Ascending aorta (tissue), 2 donors: Measurements from ENCODE around the gene MINDY1. TPM values are rescaled to one million over a fixed set of nuclear protein-coding genes. Genes with fewer than 3 reads are reported as not detected.
A peak's percentile ranks its signal among the peaks of the same experiment; 100 is the strongest.

Source experiments
- DNase-seq, 2 donors: peaks; one replicate each; pipeline ENCODE4 v3.0.0-alpha.2; 2019; ENCODE audit warnings: low spot score in 2 of 2
- H3K27ac ChIP-seq, 2 donors: fragments of 200-600 bp; sonication (generic); one replicate each; pipeline ENCODE4 v1.5.1; 2016 to 2017; ENCODE audit warnings: mild to moderate bottlenecking in 1 of 2
- H3K27me3 ChIP-seq: fragments of 200-600 bp; sonication (generic); one replicate; pipeline ENCODE4 v1.5.1; 2017
- H3K36me3 ChIP-seq, 2 donors: fragments of 200-600 bp; sonication (generic); one replicate each; pipeline ENCODE4 v1.5.1; 2016
- H3K4me1 ChIP-seq, 2 donors: fragments of 200-600 bp; sonication (generic); one replicate each; pipeline ENCODE4 v1.5.1; 2016 to 2017; ENCODE audit warnings: mild to moderate bottlenecking in 1 of 2
- H3K4me3 ChIP-seq, 2 donors: fragments of 200-600 bp; sonication (generic); one replicate each; pipeline ENCODE4 v1.5.1; 2016 to 2017; ENCODE audit warnings: mild to moderate bottlenecking in 1 of 2
- H3K9me3 ChIP-seq, 2 donors: fragments of 200-600 bp; sonication (generic); one replicate each; pipeline ENCODE4 v1.5.1; 2016
- CTCF ChIP-seq, 3 experiments: fragments of 200-600 bp in 2 of 3; fragments of 450-650 bp in 1 of 3; sonication (generic) in 2 of 3; IDR thresholded peaks; one replicate each; pipeline ENCODE4 v1.5.1; 2016 to 2019; ENCODE audit warnings: antibody characterized with exemption in 3 of 3, mild to moderate bottlenecking in 1 of 3, moderate library complexity in 1 of 3
- intact Hi-C: fragments of 100-400 bp; cut with DNase I; formaldehyde crosslinking; loops from one replicate; pipeline ENCODE4 v1.15.1; 2023
- total RNA-seq: library from RNA; depleted of rRNA; stranded (reverse); fragments of >200 nt; gene quantifications from one replicate; pipeline ENCODE4 v1.1.0, GENCODE V29; 2016

MINDY1 gene
- total RNA-seq, 1 donor from 2014 or later: 9.7 TPM

GRCh38 chr1:150995896-150996295, 10.8 kb downstream of the MINDY1 start:
- no peaks in the 10 kb centered on the region for H3K9me3 ChIP-seq
- no peaks in the 10 kb centered on the region for H3K27me3 ChIP-seq
- H3K36me3 ChIP-seq: peaks cover 33% of the 10 kb centered on the region in 2 donors
- H3K4me1 ChIP-seq: no peaks in the 10 kb centered on the region
- DNase-seq: no peak
- H3K27ac ChIP-seq: peak overlapping the region in 1 of 2 donors; percentile 3
- intact Hi-C loops: loop anchor here (2.0 kb wide), 1 partner anchor 17 kb away; no protein-coding TSS in a partner anchor
- no peak overlapping the region for H3K4me3 ChIP-seq
- peak; percentile 77 to 81 (median 80) for TF ChIP-seq CTCF (IDR thresholded peaks at IDR 0.05)

DNA sequence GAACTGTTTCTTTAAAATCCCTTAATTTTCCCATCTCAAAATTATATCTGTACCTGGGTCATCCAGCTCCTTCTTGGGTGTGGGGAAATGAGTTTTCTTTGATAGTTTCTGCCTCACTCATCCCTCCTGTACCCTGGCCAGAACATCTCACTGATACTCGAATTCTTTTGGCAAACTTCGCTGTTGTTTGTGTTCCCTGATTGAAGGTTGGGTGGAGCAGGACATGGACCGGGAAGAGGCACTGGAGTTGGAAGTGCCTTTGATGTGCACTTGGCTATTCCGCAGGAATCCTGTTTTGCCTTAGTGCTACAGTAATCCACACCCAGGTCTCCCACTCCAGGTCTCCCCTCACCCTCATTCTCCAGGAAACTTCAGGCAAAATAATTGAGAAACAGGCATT, 11.2 kb downstream of the MINDY1 start:
- no peak for TF ChIP-seq CTCF (IDR thresholded peaks at IDR 0.05)
- Histone ChIP-seq H3K4me1 (no peaks in the 10 kb centered on the region), H3K36me3 (peaks cover 33% of the 10 kb centered on the region in 2 donors), H3K9me3 (no peaks in the 10 kb centered on the region), H3K27ac (peak overlapping the region in 1 of 2 donors; percentile 3), H3K27me3 (no peaks in the 10 kb centered on the region), H3K4me3 (no peak overlapping the region)
- intact Hi-C loops: no loop called here
- no peak for DNase-seq

DNA sequence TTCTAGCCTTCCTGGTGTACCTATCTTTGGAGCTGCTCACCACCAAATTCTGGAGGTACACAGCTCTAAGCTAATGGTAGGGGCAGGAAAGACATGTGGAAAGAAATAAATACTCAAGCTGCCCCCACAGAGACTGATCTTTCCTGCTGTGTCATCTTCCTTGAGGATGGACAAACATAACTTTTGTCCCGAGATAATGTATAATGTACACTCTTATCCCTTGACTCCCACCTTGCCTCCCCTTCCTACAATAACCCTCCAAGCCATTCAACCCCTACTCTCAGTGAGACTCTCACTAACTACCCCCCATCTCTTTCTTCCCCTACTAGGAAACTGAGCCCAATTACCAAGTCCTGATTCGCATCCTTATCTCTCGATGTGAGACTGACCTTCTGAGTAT, 12.5 kb downstream of the MINDY1 start:
- Histone ChIP-seq H3K36me3 (peaks cover 25% of the 10 kb centered on the region in 2 donors), H3K27me3 (no peaks in the 10 kb centered on the region), H3K4me1 (no peaks in the 10 kb centered on the region), H3K27ac (no peak overlapping the region), H3K4me3 (no peak overlapping the region), H3K9me3 (no peaks in the 10 kb centered on the region)
- no peak for TF ChIP-seq CTCF (IDR thresholded peaks at IDR 0.05)
- DNase-seq: no peak
- intact Hi-C loops: no loop called here

DNA sequence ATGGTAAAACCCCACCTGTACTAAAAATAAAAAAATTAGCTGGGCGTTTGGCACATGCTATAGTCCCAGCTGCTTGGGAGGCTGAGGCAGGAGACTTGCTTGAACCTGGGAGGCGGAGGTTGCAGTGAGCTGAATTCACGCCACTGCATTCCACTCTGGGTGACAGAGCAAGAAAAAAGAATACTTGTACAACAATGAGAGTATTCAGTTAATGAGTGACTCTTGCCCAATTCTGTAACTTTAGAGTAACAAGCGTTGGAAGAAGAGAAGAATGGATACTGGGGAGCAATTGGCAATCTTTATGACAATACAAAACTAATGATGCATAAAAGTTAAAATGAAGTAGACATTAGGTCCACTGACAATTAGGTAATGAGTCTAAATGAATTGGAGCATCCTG, 14.1 kb downstream of the MINDY1 start:
- no peak overlapping the region for H3K4me3 ChIP-seq
- peaks cover 9 to 11% of the 10 kb centered on the region in 2 donors for H3K36me3 ChIP-seq
- no peak for TF ChIP-seq CTCF (IDR thresholded peaks at IDR 0.05)
- H3K9me3 ChIP-seq: no peaks in the 10 kb centered on the region
- intact Hi-C loops: no loop called here
- H3K27me3 ChIP-seq: no peaks in the 10 kb centered on the region
- no peaks in the 10 kb centered on the region for H3K4me1 ChIP-seq
- DNase-seq: no peak
- H3K27ac ChIP-seq: no peak overlapping the region

- no peak for DNase-seq
- H3K4me3 ChIP-seq: no peak overlapping the region
- no peak overlapping the region for H3K27ac ChIP-seq
- TF ChIP-seq CTCF (IDR thresholded peaks at IDR 0.05): no peak
- no peaks in the 10 kb centered on the region for H3K4me1 ChIP-seq
- H3K36me3 ChIP-seq: no peaks in the 10 kb centered on the region
- intact Hi-C loops: no loop called here
- no peaks in the 10 kb centered on the region for H3K27me3 ChIP-seq
- H3K9me3 ChIP-seq: no peaks in the 10 kb centered on the region
Measured at GRCh38 chr1:150987924-150988323, 18.8 kb downstream of the MINDY1 start.
